ENCODE data around the gene PLA2G4F. TPM values are rescaled to one million over a fixed set of nuclear protein-coding genes. Genes with fewer than 3 reads are reported as not detected.

PLA2G4F gene
- total RNA-seq, 1 donor from 2014 or later: 0.25 TPM

DNA sequence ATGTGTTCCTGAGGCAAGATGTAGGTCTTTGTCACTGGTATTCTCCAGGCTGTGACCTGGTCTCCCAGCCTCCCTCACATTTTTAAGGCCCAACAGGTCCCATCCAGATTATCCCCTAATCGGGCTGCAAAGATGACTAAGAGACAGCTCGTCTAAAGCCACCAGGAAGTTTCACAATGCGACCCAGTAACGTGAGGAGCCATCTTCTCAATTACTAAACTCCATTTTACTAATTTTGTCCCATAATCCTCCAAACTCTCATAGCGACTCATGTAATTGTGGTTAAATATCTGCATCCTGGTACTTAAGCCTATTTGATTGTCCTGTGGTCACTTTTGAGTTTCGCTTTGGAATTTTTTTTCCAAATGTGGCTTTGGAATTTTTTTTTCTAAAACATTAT lies 8.7 kb upstream of the PLA2G4F start:
- DNase-seq (ENCODE audit: low spot score): no peak
- no peak for ATAC-seq

GRCh38 chr15:42163947-42164550 lies 7.6 kb upstream of the PLA2G4F start:
- no peak for ATAC-seq

DNA sequence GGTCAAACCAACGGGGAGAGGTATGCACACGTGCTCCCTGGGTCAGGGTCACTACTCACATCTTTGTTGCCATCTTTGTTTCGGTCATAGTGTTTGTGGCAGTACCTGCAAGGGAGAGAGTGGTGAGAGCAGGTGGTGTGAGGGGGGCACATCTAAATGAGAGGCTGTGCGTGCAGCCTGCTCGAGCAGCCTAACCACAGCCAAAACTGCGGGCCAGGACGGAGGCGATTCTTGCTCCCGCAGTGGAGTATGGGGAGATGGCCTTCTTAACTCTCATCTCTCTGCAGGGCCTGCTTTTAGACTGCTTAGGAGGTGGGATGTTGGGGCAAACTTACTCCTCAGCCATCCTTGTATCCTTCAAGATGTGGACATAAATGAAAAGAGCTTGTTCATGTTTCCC lies 6.9 kb upstream of the PLA2G4F start:
- no peak for DNase-seq (ENCODE audit: low spot score)
- no peak for ATAC-seq

More at GRCh38 chr15:42163947-42164550, 7.6 kb upstream of the PLA2G4F start:
- DNase-seq (ENCODE audit: low spot score): peak; percentile 41

- ATAC-seq (no peak), DNase-seq (ENCODE audit: low spot score) (no peak)
Observed at GRCh38 chr15:42160136-42160535, 3.7 kb upstream of the PLA2G4F start.

DNA sequence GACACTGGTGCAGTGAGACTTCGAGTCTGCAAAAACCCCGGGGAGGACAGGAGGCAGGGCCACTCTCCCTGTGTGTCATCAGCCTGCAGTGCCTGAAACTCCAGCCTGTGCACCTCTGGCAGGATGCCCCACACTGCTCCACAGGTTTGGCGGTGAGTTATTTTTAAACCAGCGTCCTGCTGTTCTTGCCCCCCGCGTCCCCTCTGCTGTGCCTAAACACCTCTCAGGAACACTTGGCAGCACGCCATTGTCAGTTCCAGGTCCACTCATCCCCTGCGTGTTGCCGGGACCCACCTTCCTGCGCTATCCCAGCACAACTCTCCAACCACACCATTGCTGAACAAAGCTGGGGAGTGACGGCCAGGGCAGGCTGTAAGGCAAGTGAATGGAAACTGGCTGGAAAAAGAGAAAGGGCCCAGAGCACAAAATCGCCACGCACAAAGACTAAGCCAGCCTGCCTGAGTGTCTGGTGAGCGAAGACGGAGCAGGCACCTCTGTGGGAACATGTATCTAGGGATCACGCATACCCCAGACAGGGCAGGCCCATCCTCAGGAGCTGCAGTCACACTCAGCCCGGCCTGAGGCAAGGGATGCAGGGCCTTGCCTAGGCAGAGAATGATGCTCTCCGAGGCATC lies 3.1 kb upstream of the PLA2G4F start:
- ATAC-seq: no peak
- DNase-seq (ENCODE audit: low spot score): peak; percentile 47

- ATAC-seq (no peak), DNase-seq (ENCODE audit: low spot score) (no peak)
Observed at GRCh38 chr15:42158941-42159340, 2.5 kb upstream of the PLA2G4F start.

DNA sequence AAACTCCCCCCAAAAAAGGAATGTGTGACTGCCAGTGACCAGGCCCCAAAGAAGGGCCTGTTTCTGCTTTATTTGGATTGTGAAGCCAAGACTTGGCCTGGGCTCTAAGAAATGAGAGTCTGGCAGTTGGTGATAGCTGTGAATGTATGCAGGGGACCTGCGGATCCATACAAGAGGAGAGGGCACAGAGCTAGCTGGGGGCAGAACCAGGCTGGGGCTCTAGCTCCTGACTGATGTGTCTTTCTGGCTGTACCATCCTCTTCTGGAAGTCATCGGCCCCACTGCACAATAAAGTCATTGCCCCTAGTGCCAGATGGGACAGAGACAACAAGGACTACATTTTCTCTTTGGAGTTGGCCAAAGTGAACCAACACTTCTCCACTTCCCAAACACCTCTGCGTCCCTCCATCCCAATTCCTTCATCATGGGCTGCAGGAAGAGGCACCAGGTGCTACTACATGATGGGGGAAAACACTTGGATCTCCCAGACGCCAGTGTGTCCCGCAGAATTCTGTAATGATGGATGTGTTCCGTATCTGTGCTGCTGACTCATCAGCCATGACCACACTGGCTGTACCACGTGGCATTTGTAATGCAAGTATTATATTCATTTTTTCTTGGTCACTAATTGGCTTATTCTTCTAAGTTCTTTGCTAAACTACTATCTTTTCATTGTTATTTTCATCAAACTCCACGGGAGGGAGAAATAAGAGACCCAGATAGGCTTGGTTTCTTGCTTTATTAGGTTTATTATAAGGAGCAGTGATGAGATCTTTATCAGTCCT lies 1.7 kb upstream of the PLA2G4F start:
- no peak for ATAC-seq
- peak; percentile 15 for DNase-seq (ENCODE audit: low spot score)

GRCh38 chr15:42157381-42157780 lies 945 bp upstream of the PLA2G4F start:
- ATAC-seq: no peak
- DNase-seq (ENCODE audit: low spot score): peak; percentile 18

- ATAC-seq (no peak), DNase-seq (ENCODE audit: low spot score) (no peak)
Observed at GRCh38 chr15:42155546-42156242, 742 bp downstream of the PLA2G4F start.

DNA sequence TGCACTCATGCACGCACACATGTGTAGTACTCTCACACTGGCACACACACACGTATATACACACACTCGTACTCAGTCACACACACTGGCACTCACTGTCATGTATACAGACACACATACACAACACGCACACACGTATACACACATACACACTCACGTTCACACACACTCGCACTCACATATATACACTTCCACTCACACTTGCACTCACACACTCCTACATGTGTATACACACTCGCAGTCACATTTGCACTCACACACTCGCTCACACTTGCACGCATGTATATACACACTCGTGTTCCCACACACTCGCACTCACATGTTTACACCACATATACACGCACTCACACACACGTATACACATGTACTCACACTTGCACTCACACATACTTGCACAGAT lies 1.5 kb downstream of the PLA2G4F start:
- DNase-seq (ENCODE audit: low spot score) (no peak), ATAC-seq (no peak)

DNA sequence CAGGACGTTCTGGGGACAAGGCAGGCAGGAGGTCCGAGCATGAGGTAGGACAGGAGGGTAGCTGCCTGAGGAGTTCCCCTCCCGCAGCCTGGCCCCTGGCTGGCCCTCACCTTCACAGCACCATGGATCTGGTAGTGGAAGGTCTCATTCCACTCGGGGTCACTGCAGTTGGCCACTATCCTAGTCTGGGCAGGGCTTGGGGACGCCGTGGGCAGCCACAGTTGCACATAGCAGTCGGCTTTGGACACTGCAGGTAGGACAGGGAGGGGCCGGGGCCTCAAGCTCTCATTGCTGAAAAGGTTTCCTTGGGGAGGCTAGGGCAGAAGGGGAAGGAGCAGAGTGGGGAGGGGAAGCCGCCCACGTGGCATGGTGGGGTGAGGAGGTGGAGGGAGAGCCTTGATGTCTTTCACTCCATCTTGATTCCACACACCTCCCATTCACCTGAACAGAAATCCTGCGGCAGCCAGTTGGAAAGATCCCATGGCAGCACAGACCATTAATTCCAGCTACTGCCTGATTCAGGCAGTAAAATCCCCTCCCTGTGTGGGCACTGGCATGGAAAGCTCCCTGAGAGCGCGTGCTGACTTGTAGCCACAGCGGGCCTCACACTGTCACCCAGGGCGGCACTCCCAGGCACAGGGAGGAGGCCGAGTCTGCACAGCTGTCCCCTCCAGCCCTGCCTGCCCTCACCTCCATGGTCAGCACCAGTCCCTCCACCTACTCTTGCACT lies 2.1 kb downstream of the PLA2G4F start:
- ATAC-seq (no peak), DNase-seq (ENCODE audit: low spot score) (no peak)

- ATAC-seq (no peak), DNase-seq (ENCODE audit: low spot score) (no peak)
Observed at GRCh38 chr15:42153874-42154211, 2.6 kb downstream of the PLA2G4F start.

GRCh38 chr15:42152921-42153698 lies 3.3 kb downstream of the PLA2G4F start:
- ATAC-seq (no peak), DNase-seq (ENCODE audit: low spot score) (no peak)

- DNase-seq (ENCODE audit: low spot score) (no peak), ATAC-seq (no peak)
Observed at GRCh38 chr15:42152196-42152920, 4.1 kb downstream of the PLA2G4F start.

DNA sequence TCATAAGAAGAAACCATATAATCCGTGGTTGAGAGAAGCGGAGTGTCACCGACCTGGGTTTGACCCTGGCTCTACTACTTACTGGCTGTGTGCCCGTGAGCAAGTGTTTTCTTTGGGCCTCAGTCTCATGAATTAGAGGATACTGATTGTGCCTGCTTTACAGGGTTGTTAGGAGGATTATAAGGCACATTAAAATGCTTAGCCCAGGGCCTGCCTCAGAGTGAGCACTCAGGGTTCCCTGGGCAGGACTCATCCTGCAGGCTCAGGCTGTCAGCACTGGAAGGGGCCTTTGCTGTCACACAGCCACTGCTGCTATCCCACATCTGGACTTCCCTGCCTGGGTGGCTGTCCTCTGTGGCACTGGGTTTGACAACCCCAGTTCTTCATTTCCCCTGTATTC lies 4.7 kb downstream of the PLA2G4F start:
- ATAC-seq: no peak
- no peak for DNase-seq (ENCODE audit: low spot score)

- no peak for DNase-seq (ENCODE audit: low spot score)
- ATAC-seq: no peak
Observed at GRCh38 chr15:42151141-42151561, 5.3 kb downstream of the PLA2G4F start.

GRCh38 chr15:42150219-42150970 lies 6.0 kb downstream of the PLA2G4F start:
- no peak for DNase-seq (ENCODE audit: low spot score)
- no peak for ATAC-seq

GRCh38 chr15:42149493-42150218 lies 6.8 kb downstream of the PLA2G4F start:
- ATAC-seq (no peak), DNase-seq (ENCODE audit: low spot score) (no peak)

Data from left lobe of liver (tissue), 2 donors.